DOHH2 (cell line): Measurements from ENCODE around the gene OSBPL1A.

Experiments
- H3F3A ChIP-seq: fragments of 200-600 bp; sonication (generic), shearing (Covaris generic); 2 replicates; pipeline ENCODE4 v1.6.0; 2016; ENCODE audit warnings: antibody characterized with exemption, mild to moderate bottlenecking; ENCODE audit not compliant: control insufficient read depth, insufficient read depth
- H3K27ac ChIP-seq: fragments of 200-600 bp; sonication (generic); 2 replicates; pipeline ENCODE4 v1.5.1; 2014; ENCODE audit warnings: low read depth, mild to moderate bottlenecking, low read length, moderate library complexity
- H3K27me3 ChIP-seq: fragments of 200-600 bp; sonication (generic); 2 replicates; pipeline ENCODE4 v1.6.1; 2014; ENCODE audit warnings: mild to moderate bottlenecking, low read length, mixed read lengths; ENCODE audit not compliant: control insufficient read depth
- H3K36me3 ChIP-seq: fragments of 200-600 bp; sonication (generic); 2 replicates; pipeline ENCODE4 v1.6.1; 2014; ENCODE audit warnings: mild to moderate bottlenecking, low read length, moderate library complexity, mixed read lengths; ENCODE audit not compliant: control insufficient read depth
- H3K4me1 ChIP-seq: fragments of 200-600 bp; sonication (generic); 2 replicates; pipeline ENCODE4 v1.6.1; 2014; ENCODE audit warnings: mild to moderate bottlenecking, low read length, mixed read lengths; ENCODE audit not compliant: control insufficient read depth
- H3K4me2 ChIP-seq: fragments of 200-600 bp; sonication (generic); 2 replicates; pipeline ENCODE4 v1.6.0; 2014; ENCODE audit warnings: mild to moderate bottlenecking, low read length, moderate library complexity
- H3K4me3 ChIP-seq: fragments of 200-600 bp; sonication (generic); 2 replicates; pipeline ENCODE4 v1.5.1; 2014; ENCODE audit warnings: mild to moderate bottlenecking, low read length, mixed read lengths
- H3K79me2 ChIP-seq: fragments of 200-600 bp; sonication (generic); 2 replicates; pipeline ENCODE4 v1.6.1; 2014; ENCODE audit warnings: mild to moderate bottlenecking, low read length, mixed read lengths; ENCODE audit not compliant: control insufficient read depth
- H3K9me2 ChIP-seq: fragments of 200-600 bp; sonication (generic); replicated peaks from 2 replicates; pipeline ENCODE4 v1.6.1; 2014; ENCODE audit warnings: mild to moderate bottlenecking, low read length, mixed read lengths; ENCODE audit not compliant: control insufficient read depth
- H3K9me3 ChIP-seq: fragments of 200-600 bp; sonication (generic); 2 replicates; pipeline ENCODE4 v1.6.1; 2014; ENCODE audit warnings: antibody characterized with exemption, low read length, mixed read lengths; ENCODE audit not compliant: control insufficient read depth, insufficient read depth
- H4K20me1 ChIP-seq: fragments of 200-600 bp; sonication (generic); 2 replicates; pipeline ENCODE4 v1.6.0; 2014; ENCODE audit warnings: low read depth, mild to moderate bottlenecking, antibody characterized with exemption, low read length, moderate library complexity; ENCODE audit not compliant: control insufficient read depth, insufficient read depth
- CTCF ChIP-seq: fragments of 200-600 bp; sonication (generic); IDR thresholded peaks from one replicate; pipeline ENCODE4 v1.5.1; 2014; ENCODE audit warnings: antibody characterized with exemption, mild to moderate bottlenecking, low read depth, low read length; ENCODE audit not compliant: poor library complexity, severe bottlenecking
- EZH2phosphoT487 ChIP-seq: fragments of 200-600 bp; sonication (generic); IDR thresholded peaks from 2 replicates; pipeline ENCODE4 v1.6.1; 2017; ENCODE audit warnings: borderline replicate concordance, mild to moderate bottlenecking, antibody characterized with exemption, low read length, moderate library complexity, mixed read lengths

OSBPL1A gene

GRCh38 chr18:24197412-24197811 lies 200.2 kb downstream of the OSBPL1A start:
- Histone ChIP-seq H3F3A (no peaks in the 10 kb centered on the region), H3K27me3 (peaks cover 7% of the 10 kb centered on the region), H3K4me2 (no peak overlapping the region), H3K27ac (no peak overlapping the region), H3K36me3 (no peaks in the 10 kb centered on the region), H3K4me1 (no peaks in the 10 kb centered on the region), H3K4me3 (no peak overlapping the region), H3K9me2 (no peaks in the 10 kb centered on the region), H3K9me3 (no peaks in the 10 kb centered on the region), H4K20me1 (no peaks in the 10 kb centered on the region), H3K79me2 (no peaks in the 10 kb centered on the region)
- TF ChIP-seq EZH2phosphoT487 (no peak), CTCF (no peak)

- no peak overlapping the region for H3K27ac ChIP-seq
- TF ChIP-seq CTCF (no peak), EZH2phosphoT487 (no peak)
- no peaks in the 10 kb centered on the region for H3K36me3 ChIP-seq
- no peak overlapping the region for H3K4me2 ChIP-seq
- no peaks in the 10 kb centered on the region for H3F3A ChIP-seq
- no peak overlapping the region for H3K4me3 ChIP-seq
- H3K9me2 ChIP-seq = no peaks in the 10 kb centered on the region
- H3K9me3 ChIP-seq = no peaks in the 10 kb centered on the region
- no peaks in the 10 kb centered on the region for H4K20me1 ChIP-seq
- H3K79me2 ChIP-seq = no peaks in the 10 kb centered on the region
- H3K27me3 ChIP-seq = peaks cover 14% of the 10 kb centered on the region
- no peaks in the 10 kb centered on the region for H3K4me1 ChIP-seq
Measured at GRCh38 chr18:24196764-24197163, 200.9 kb downstream of the OSBPL1A start.

DNA sequence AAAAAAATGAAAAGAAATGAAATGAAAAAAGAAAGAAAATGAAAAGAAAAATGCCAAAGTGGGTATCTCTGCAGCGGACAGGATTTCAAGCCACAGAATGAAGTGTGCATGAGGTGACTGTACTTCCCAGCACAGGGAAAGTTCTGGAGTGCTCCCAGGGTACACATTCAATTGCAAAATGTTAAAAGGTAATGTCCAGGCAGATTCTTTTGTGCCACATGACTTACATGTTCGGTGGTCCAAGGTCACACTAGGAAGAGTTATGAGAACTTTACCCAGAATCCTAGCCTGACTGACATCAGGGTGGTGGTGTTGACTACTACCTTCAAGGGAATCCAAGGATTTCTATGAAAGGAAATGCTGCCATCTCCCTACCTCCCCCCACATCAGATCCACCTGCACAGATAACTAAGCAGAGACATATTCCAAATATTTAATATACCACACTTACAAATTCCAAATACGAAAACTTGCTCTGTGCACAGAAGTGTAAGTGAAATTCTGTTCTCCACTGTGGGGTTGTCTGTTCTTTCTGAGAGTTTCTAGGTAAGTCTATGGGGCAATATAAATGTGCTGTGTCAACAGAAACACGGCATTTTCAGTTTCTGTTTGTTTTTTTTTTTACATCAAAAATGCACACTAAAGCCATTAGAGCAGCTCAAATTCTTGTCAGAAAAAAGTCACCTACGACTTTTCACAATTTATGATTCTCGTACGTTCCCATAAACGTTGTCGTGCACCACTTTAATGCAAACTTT lies 202.1 kb downstream of the OSBPL1A start:
- Histone ChIP-seq H3K4me3 (no peak overlapping the region), H3K4me2 (no peak overlapping the region), H3K79me2 (no peaks in the 10 kb centered on the region), H3K4me1 (no peaks in the 10 kb centered on the region), H3K9me3 (no peaks in the 10 kb centered on the region), H3K27ac (no peak overlapping the region), H3F3A (no peaks in the 10 kb centered on the region), H3K9me2 (no peaks in the 10 kb centered on the region), H3K36me3 (no peaks in the 10 kb centered on the region), H3K27me3 (peaks cover 15% of the 10 kb centered on the region), H4K20me1 (no peaks in the 10 kb centered on the region)
- TF ChIP-seq EZH2phosphoT487 (no peak), CTCF (no peak)
